Ureter (tissue), 1 donor: ENCODE measurements around the gene CDH1. TPM values are rescaled to one million over a fixed set of nuclear protein-coding genes. Genes with fewer than 3 reads are reported as not detected.

Experiments
- DNase-seq: peaks from one replicate; pipeline ENCODE4 v3.0.0-alpha.2; 2020; ENCODE audit warnings: low spot score
- total RNA-seq: library from RNA; stranded (reverse); gene quantifications from one replicate; pipeline ENCODE4 v1.2.4, GENCODE V29; 2023
- donor health status: DM: yes; HTN: yes; CAD: no.

The CDH1 gene
- total RNA-seq, 1 donor from 2014 or later: 428 TPM

DNA sequence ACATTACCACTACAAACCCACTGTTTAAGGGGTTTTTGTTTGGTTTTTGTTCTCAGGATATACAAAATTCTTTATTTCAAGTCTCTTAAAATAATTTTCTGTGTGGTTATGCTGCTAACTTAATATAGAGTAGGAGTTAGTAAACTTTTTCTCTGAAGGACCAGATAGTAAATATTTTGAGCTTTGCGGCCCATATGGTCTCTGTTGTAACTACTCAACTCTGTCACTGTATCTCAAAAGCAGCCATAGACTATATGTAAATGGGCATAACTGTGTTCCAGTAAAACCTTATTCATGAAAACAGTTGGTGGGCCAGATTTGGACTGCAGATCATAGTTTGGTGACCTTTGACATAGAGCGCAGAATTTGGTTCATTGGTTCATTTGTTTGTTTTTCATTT is 113.4 kb downstream of the CDH1 start:
- DNase-seq: no peak

DNA sequence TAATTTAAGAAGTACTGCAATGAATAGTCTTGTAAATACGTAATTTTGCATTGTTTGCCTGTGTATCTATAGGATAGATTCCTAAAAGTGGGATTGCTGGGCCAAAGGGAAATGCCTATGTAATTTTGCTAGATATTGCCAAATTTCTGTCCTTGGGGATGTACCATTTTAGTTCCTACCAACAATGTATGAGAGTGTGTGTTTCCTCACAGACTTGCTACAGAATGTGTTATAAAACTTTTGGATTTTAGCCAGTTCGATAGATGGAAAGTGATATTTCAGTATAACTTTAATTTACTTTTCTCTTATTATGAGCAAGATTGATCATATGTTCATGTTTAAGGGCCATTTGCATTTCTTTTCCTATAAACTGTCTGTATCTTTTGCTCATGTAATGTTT is 114.5 kb downstream of the CDH1 start:
- no peak for DNase-seq

DNA sequence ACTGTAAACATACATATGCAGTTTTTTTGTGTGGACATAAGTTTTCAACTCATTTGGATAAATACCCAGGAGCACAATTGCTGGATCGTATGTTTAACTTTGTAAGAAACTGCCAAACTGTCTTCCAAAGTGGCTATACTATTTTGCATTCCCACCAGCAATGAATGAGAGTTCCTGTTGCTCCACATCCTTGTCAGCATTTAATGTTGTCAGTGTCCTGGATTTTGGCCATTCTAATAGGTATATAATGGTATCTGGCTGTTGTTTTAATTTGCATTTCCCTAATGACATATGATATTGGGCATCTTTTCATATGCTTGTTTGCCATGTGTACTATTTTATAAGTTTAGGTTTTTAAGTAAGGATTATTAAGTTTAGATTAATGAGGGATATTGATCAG is 120.4 kb downstream of the CDH1 start:
- no peak for DNase-seq

DNA sequence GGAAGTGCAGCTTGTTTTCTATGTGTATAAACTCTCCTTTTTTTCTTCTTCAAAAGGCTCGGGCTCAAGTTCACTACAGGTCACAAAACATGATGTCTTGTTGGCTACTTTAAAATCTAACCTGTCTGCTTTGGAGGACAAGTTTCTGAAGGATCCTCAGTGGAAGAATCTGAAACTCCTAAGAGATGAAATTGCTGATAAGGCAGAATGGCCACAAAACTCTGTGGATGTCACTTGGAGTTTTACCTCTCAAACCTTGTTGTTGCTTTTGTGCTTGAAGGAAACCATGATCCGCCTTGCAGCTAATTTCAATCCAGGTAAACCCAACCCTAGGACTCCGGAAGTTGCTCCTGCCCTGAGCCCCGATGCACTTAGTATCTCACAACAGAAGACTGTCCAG is 122.7 kb downstream of the CDH1 start:
- DNase-seq: no peak

DNA sequence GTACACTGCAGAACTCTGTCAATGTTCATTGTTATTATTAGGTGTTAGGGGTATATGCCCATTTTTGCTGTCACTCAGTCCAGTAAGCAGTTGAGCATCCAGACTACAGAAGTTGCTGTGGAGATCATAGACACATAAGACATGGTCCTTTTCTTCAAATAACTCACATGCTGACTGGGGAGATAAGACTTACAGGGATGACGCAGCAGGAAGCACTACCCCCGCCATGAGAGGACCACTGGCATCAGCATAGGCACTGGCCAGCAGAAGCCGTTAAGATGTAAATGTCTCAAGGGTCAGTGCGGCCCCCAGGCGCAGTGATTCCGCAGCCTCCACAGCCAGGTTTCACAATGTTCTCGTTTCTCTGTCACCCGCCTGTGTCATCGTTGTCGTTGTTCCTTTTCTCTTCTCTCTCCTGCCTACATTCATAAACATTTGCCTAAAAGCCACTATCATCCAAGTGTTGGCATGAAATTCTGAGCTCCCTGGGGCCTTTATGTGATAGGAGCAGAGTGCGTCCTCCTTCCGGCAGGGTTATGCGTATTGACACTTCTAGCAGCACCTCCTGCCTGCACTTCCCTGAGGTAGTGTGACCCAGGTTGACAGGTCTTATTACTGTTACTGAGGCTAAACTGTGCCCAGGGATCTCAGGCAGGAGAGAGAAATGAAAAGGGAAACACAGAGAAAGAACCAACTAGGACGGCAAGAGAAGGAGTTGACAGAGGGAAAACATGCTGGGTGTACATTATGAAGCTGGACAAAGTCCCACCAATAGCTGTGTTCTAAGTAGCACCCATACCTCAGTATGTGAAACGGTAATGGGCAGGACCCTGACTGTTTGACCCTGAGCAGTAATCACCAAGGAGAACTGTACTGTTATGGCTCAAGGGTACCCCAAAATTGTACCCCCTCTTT is 124.1 kb downstream of the CDH1 start:
- no peak for DNase-seq

DNA sequence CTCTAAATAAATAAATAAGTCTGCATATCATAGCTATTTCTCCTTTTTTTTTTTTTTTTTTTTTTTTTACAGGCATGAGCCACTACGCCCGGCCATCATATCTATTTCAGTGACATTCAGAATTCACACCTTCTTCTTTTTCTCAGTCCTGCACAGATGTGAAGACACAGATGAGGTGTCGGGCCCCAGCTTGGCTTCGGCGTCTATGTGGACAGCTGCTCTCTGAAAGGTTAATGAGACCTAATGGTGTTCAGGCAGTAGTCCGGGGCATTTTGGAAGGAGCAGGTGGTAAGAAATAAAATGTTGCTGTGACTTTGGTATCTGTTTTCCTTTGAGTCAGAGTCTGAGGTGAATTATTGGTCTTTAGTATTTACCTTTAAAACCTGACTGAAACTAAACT is 129.8 kb downstream of the CDH1 start:
- no peak for DNase-seq

DNA sequence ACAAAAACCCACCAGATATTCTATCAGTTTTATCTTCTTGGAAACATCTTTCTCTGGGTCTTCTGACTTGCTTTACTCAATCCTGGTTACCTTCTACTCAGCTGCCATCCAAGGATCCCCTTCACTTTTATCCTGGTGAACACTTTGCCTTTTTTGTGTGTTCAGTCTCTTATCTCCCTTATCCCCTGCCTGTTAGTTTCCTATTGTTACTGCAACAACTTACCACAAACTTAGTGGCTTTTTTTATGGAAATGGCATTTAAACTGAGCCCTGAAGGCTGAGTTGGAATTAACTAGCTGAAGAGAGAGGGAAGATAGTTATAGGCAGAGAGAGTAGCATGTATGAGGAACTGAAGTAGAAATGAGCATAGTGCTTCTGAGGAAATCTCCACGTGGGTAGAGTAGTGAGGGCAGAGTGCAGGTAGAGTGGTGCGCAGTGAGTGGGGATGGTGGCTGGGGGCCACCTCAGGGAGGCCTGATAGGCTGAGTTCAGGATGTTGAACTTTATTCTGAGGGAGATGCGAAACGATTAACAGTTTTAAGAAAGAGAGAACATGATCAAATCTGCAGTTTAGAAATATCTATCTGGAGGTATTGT is 132.5 kb downstream of the CDH1 start:
- no peak for DNase-seq

DNA sequence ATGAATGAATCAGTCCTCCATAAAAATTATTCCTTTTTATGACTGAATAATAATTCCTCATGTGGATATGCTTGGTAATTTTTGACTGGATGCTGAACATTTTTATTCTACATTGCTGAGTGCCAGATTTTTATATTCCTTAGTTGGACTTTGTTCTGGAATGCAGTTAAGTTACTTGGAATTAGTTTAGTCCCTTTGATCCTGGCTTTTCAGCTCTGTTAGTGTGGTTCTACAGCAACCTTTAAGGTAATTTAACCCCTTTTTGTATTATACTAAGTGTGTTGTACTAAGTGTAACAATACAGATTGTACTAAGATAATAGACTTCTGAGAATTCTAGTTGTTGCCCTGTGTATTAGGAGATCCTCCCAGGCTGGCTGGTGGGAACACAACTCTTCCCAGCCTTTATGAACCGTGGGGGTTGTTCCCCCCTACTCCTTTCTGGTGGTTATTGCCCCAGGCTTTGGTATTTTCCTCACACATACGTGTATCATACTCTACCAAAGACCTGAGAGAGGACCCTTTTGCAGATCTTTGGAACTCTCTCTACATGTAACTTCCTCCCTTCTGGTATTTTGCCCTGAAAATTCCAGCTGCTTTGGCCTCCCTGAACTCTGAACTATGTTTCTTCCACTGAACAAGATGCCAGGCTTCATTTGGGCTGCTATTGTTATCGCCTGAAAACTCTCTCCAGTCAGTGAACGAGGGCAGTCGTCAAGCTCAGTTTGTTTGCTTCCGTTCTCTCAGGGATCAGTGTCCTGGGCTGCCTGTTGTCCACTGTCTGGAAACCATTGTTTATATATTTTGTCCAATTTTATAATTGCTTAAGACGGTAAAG is 136.8 kb downstream of the CDH1 start:
- no peak for DNase-seq

DNA sequence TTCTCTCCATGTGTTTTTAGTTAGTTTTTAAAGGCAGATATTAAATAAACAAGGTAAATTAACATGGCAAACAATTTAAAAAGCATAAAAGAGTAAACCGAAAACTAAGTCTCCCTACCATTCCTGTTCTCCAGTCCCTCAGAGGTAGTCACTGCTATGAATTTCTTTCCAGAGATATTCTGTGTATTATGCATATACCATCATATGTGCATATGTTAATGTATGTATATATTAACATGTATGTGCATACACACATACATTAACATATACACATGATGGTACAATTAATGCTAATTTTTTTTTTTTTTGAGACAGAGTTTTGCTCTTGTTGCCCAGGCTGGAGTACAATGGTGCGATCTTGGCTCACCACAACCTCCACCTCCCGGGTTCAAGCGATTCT is 138.8 kb downstream of the CDH1 start:
- DNase-seq: no peak

DNA sequence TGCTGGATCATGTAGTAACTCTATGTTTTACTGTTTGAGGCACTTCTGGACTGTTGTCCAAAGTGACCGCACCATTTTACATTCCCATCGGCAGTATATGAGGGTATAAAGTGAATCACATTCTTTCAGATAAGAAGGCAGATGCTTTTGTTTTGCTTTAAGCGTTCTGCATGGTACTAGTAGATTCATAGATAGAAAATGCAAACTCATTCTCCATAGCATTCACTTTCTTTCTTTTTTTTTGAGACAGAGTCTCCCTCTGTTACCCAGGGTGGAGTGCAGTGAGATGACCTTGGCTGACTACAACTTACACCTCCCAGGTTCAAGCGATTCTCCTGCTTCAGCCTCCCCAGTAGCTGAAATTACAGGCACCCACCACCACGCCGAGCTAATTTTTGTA is 146.6 kb downstream of the CDH1 start:
- no peak for DNase-seq

DNA sequence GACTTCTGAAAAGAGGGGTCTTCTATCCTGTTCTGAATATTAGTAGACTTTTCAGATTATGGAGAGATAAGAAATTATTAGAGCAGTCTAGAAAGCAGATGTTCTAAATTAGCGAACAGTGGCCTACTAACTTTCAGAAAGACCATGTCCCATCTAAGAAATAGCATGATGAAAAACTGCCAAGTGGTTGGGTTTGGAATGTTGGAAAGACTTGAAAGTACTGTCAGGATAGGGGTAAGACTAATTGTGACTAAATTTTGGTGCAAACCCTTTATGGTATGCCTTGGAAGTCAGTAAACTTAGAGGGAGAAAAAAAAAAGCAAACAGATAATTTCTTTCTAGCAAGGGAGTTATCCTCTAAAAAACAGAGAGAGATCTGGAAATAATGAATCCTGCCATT is 147.3 kb downstream of the CDH1 start:
- DNase-seq: no peak

Other genes with a start within 250 kb of the CDH1 start
- 33.6 TPM for gene ZFP90, start 198.0 kb upstream of the CDH1 start, total RNA-seq
- 17.4 TPM for gene CDH3, start 92.0 kb upstream of the CDH1 start, total RNA-seq
- 26.6 TPM for gene TANGO6, start 106.2 kb downstream of the CDH1 start, total RNA-seq